GM19043 (cell line): Measurements from ENCODE around the gene FLII.

Experiments used
- ATAC-seq: cut with Tn5 transposase; IDR thresholded peaks from one replicate; pipeline ENCODE4 v1.9.1; 2021; ENCODE audit warnings: low read depth; ENCODE audit not compliant: unreplicated experiment

Gene FLII

DNA sequence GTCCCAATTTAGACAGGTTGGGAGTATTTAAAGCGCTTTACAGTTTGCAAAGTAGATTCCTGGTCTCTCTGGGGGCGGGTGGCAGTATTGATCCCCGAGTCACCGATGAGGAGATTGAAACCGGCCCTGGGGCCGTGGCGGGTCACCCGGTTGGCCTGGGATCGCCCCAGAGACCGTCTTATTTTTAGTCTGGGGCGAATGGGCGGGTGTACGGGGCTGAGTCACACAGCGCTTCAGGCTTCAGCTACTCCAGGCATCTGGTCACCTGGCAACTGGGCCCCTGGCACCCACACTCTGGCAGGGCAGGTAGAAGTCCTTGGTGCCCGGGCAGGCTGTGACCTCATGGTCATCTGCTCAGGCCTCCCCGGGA lies 2.6 kb upstream of the FLII start:
- no peak for ATAC-seq

DNA sequence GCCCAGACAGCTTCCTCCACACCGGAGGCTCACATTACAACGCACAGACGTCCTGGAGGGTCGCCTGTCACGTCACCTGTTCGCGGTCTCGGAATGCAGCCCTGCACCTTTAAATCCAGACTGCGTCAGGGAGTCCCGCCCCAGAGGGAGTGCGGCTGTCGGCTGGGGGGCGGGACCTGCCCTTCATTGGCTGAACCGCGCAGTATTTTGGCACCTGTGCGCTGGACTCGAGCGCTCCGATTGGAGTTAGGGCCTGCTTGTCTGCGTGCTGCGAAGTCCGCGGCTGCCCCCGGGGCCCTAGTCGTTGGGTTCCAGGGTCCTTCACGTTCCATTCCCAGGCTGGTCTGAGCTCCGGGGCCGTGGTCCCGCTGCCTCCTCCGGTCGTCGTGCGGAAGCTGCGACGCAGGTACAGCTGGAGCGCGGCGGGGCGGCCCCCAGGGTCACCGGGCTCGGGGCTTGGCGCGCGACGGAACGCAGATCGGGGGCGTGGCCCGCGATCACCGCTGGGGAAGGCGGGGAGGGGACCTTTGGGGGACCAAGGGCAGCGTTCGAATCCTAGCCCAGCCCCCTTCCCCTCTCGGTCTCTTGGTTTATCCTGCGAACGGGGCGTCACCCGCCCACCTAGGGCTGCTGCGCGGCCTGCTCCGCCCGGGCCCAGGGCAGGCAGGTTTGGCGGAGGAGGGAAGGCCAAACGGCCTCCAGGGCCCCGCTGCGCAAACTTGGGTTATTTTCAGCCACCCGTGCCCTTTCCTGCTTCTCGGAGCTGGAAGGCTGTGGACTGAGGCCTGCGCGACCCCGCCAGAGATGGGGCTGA lies 2.0 kb upstream of the FLII start, which contains the start of gene MIEF2:
MIEF2 (plus strand) TSS at position 331 of the 814 bp plus-strand sequence. CDS start 2,059 bp downstream, outside the sequence.
- ATAC-seq, result peak; percentile 82

DNA sequence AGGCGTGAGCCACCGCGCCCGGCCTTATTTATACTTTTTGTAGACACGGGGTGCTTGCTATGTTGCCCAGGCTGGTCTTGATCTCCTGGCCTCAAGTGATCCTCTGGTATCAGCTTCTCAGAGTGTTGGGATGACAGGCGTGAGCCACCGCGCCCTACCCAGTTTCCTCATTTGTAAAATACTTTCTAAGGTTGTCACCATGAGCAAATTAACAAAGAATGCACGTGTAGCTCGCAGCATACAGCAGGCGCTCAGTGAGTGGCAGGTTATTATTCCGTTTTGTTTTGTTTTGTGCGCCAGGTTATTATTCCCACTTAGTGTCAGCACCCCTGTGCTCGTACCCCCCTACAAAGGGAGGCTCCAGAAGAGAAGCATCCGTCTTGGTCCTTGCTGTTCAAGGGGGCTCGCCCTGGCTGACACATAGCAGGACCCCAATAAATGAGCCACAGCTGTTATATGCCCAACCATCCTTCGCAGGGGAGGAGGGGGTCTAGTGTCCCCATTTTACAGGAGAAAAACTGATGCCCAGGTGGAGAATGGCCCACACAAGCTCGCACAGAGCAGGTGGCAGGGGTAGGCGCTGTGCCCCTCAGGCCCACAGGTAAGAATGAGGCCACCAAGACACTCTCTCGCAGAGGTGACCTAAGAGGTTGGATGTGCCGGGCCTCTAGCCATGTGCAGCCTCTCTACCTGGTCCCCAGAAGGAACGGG lies 1.2 kb upstream of the FLII start:
- ATAC-seq, result no peak

DNA sequence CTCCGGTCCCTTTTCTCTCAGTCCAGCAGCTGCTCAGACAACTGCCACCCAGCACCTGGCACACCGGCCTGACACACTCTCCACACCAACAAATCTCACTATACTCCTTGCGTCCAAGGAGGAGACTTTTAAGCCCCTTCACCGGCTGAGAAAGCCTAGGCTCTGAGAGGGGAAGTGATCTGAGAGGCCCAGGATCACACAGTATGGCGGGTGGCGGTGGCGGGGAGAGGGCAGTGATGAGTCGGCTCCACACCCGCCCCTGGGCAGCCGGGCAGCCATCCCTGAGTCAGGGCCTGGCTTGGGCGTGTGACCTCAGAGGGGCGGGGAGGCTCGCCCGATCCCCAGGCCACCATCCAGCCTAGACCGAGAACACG lies 569 bp downstream of the FLII start:
- ATAC-seq, result no peak

GRCh38 chr17:18257268-18257981 lies 1.1 kb downstream of the FLII start:
- ATAC-seq, result no peak

GRCh38 chr17:18256776-18257175 lies 1.8 kb downstream of the FLII start:
- ATAC-seq, result no peak

DNA sequence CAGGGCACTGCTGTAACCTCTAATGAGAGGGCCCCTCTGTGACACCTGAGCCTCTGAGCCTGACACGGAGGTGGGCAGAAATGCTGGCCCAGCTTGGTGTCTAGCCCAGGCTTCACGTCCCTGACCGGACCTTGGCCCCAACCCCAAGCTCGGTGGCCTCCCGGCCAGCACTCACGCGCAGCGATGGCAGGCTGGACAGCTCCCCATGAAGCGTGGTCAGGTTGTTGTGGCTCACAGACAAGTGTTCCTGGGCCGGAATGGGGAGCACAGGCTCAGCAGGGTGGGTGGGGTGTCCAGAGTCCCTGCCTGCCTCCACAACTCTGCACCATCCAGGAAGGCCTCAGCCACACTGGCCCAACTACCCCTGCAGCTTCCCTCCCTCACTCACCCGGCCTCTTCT lies 2.2 kb downstream of the FLII start:
- no peak for ATAC-seq

DNA sequence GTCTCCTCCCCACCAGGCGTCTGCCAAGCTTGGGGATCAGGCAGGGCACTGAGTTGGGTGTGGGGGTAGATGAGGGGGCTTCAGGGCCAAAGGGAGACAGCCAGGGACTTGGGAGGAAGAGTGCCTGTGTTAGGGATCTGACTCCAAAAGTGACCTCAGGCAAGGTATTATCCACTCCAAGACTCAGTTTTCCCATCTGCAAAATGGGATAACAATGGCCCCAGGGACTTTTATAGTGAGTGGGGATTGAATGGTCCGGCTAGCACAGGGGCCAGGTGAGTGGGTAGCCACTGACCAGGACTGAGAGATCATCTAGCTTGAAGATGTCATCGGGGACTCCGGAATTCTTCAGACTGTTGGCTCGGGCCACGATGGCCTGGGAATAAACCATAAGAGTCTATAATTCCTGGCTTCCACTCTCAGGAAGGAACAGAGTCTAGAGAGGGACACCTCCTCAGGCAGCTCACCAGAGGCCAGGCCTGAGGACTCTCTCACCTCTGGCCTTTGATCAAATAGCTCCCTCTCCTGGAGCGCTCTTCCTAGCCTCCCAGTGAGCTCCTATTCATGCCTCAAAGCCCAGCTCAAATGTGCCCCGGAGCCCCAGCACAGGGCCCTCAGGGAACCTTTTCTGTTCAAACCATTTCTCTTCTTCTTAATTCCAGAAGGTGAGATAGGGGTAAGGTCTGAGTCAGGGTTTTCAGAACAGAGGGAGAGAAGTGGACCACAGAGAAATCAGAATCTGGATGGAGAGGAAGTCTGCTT lies 3.5 kb downstream of the FLII start:
- ATAC-seq, result no peak

GRCh38 chr17:18253947-18254821 lies 4.4 kb downstream of the FLII start:
- ATAC-seq, result no peak

DNA sequence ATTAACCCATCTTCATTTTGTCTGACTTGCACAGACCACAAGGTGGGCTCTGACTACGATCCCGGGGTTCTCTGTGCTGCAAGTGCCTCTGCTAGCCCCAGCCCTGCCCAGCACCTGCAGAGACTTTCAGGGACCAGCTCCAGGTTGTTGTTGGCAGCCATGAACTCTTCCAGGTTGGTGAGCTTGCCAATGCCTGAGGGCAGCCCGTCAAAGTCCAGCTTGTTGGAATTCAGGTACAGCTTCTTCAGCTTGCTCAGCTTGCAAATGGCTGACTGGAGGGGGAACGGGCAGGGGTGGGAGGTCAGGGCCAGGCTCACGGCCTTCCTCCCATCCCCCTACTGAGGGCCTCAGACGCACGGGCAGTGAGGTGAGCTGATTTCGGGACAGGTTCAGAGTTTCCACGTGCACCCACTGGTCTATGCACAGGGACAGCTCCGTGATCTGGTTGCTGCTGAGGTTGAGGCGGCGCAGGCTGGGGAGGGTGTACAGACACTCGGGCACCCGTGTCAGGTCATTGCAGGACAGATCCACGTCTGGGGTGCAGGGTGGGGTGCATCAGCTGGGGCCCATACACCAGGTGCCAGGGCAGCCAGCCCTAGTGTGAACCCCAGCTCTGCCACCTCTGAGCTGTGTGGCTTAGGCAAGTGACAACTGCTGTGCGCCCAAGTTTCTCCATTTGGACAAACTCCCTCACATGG lies 5.2 kb downstream of the FLII start:
- no peak for ATAC-seq

GRCh38 chr17:18252160-18252559 lies 6.4 kb downstream of the FLII start:
- ATAC-seq, result no peak

DNA sequence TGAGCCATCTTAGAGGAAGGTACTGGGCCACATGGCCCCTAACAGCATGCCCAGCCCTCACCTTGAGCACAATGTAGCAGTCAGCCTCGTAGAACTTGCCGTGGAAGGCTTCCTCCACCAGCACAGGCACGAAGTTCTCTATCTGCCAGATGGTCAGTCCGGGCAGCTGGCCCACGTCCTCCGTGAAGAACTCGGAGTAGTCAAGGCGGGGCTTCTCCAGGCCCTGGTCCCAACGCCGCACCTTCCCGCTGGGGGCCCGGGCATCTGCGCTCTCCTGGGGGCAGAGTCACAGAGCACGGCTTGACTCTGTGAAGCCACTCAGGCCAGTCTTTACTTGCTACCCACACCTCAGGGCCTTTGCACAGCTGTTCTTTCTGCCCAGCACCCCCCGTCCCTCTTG lies 7.3 kb downstream of the FLII start:
- ATAC-seq, result no peak

GRCh38 chr17:18250708-18251107 lies 7.8 kb downstream of the FLII start:
- ATAC-seq, result no peak

GRCh38 chr17:18250259-18250658 lies 8.3 kb downstream of the FLII start:
- no peak for ATAC-seq

DNA sequence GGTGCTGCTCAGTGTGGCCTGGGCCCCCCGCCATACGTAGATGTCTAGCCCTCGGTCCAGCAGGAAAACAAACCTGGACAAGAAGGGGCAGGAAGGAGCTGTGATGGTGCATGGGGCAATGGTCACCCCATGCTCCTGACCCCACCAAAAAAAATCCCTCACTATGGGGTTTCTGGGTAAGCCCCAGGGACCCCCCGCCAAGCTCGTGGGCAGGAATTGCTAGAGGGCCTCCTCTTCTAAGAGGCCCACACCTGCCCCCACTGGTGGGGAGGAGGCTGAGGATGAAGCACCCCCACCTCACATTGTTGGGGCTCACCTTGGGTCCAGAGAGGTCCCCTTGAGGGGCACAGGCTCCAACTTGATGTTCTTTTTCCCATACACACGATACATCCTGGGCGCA lies 9.7 kb downstream of the FLII start:
- no peak for ATAC-seq

DNA sequence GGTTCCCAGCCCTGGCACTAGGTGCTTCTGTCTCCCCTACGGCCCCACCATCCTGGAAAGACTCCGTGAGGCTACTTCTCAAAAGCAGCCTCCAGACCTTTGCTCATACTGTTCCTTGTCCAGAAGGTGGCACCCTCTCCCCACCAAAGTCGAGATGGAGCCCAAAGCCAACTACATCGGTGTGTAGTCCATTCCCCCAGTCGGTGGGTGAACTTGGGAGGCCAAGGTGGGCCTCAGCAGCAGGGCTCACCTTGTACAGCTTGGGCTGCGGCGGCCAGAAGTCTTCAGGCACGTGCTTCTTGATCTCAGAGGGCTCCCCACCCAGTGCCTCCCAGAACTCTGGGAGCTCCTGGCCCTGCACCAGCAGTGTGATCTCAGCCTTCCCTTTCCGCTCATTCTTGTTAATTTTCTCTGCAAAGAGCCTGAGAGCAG lies 10.2 kb downstream of the FLII start:
- no peak for ATAC-seq

DNA sequence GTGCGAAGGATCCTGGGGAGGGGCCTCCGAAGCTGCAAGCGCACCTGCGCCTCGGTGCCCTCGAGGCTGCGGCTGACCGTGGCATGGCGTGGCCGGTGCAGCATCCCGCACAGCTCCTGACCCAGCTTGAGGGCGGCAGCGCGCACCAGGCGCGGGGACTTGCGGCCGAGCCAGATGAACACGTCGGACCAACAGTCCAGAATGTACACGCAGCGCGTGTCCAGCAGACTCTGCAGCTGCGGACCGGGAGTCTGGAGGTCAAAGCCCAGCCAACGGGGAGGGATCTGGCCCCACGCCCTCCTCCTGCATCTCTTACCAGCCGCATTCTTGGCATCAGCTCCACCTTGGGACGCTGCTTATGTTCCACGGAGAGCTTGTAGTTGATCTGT lies 10.9 kb downstream of the FLII start:
- no peak for ATAC-seq

DNA sequence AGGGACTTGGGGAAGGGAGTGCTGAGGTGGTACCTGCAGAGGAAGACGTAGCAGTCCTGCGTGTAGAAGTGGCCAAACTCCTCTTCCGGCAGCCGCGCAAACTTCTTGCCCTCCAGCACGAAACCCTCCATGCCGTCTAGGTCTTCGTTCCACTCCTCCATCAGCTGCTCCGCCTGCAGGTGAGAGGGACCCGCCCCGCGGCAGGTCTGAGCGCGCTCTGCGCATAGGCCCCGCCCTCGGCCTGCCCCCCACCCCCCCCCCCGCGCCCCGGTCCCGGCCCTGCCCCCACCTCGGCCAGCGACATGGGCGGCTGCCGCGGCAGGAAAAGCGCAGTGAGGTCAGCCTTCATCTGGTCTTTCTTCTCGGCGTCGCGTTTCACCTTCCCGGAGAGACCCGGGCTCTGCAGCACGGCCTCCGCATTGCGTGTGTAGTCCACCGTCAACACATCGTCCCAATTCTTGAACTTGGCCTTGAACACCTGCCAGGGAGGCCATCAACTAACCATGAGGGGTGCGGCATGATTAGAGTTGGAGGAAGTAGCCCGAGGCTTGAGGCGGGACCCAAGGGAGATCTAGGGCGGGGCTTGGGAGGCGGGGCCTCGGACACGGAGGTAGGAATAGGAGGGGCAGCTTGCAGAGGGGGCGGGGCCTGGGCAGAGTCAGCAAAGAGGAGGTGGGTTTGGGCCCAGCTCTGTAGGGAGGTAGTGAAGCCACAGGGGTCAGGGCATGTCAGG lies 11.5 kb downstream of the FLII start:
- ATAC-seq, result no peak
